Amniotic epithelial cell (primary cell): ENCODE results near the gene CFAP97.
"Not testable (repeated sequence)": the region's sequence is repeated elsewhere in the genome, so short reads cannot be mapped to it uniquely, and the experiment has no call there.

ENCODE experiments used
- DNase-seq: peaks from one replicate; pipeline ENCODE4 v3.0.0-alpha.2; 2010; ENCODE audit warnings: low read depth

The CFAP97 gene

GRCh38 chr4:185222598-185222997, 18.8 kb upstream of the CFAP97 start:
- DNase-seq: peak; percentile 47

GRCh38 chr4:185221912-185222311, 18.1 kb upstream of the CFAP97 start:
- no peak for DNase-seq

- DNase-seq: no peak
Observed at GRCh38 chr4:185221491-185221890, 17.7 kb upstream of the CFAP97 start.

GRCh38 chr4:185219551-185220344, 15.9 kb upstream of the CFAP97 start:
- DNase-seq: peak; percentile 67

DNA sequence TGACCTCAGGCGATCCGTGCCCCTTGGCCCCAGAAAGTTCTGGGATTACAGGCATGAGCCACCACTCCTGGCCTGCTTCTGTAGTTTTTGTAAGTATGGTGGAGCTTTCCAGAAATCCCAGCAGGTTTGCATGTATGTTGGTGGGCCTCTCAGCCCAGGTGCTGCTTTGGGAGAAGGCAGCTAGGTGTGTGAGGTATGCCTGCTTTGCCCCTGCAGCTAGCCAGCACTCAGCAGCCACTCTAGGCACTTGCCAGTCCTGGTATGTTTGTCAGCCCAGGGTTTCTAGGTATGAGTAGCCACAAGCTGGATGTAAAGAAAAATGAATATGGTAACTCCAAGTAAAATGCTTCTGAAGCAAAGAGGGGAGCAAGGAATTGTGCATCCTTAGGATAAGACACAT, 14.5 kb upstream of the CFAP97 start:
- DNase-seq: no peak

- DNase-seq: no peak
Observed at GRCh38 chr4:185217408-185217975, 13.7 kb upstream of the CFAP97 start.

- DNase-seq: no peak
Observed at GRCh38 chr4:185215261-185215660, 11.5 kb upstream of the CFAP97 start.

GRCh38 chr4:185213877-185214276, 10.1 kb upstream of the CFAP97 start:
- DNase-seq: no peak

DNA sequence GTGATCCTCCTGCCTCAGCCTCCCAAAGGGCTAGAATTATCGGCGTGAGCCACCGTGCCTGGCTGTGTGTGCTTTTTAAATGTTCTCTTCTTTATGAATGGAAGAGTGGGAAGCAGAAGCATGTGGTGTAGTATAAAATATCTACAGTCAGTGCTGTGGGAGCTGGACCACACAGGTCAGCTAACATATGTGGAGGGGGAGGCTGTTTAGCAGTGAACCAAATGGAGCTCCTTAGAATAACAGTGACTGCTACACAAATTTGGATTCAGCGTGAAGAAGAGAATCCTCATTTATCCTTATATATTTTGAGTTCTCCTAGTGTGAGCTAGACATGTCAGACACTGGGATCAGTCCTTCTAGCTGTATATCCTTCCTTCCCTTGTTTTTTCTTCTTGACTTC, 8.8 kb upstream of the CFAP97 start:
- no peak for DNase-seq

- DNase-seq: no peak
Observed at GRCh38 chr4:185211641-185212040, 7.8 kb upstream of the CFAP97 start.

- no peak for DNase-seq
Observed at GRCh38 chr4:185211035-185211434, 7.2 kb upstream of the CFAP97 start.

DNA sequence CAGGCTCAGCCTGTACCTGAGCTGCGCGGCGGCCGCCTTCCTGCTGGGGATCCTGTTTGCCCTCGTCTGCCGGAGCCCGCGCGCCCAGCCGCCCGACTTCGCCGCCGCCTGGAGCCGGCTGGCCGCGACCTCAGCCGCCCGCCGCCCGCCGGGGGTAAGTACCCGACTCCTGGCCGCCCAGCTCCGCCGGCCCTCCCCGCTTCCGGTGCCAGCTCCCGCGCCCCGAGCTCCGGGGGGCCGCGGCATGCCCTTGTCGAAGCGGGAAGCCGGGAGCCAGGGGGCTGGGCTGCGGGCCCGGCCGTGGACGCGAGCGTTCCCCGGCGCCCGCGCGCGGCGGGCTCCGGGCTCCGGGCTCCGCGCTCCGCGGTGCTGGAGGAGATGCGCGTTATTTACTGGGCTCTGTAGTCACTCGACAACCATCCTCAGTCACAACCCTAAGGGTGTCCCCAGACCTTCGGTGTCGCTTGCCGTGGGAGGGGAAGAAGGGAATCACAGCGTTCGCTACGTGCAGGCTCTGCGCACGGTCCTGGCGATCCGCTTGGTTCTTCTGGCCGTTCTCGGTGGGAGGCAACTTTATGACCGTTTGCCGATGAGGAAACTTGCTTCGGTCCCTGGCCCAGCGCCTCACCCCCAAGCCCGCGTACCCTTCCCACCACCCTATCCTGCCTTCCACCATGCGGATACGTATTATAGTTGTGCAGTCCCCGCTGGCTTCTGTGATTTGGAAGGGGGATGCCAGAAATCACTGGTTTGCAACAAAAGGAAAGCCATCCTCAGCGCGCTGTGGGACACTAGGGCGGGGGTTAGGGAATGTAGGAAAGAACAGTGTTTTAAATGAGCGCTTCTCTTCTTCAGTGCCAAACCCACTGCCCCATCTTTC, 6.5 kb upstream of the CFAP97 start:
- DNase-seq: peak; percentile 51

DNA sequence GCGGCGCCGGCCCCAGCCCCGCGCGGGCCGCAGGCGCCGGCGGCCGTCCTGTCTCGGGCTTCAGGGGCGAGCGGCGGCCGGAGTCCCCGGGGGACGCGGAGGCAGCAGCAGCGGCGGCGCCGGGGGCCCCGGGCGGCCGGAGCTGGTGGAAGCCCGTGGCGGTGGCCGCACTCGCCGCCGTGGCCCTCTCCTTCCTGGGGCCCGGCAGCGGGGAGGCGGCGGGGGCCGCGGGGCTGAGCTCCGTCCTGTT, 6.0 kb upstream of the CFAP97 start:
- DNase-seq: not testable (repeated sequence)

DNA sequence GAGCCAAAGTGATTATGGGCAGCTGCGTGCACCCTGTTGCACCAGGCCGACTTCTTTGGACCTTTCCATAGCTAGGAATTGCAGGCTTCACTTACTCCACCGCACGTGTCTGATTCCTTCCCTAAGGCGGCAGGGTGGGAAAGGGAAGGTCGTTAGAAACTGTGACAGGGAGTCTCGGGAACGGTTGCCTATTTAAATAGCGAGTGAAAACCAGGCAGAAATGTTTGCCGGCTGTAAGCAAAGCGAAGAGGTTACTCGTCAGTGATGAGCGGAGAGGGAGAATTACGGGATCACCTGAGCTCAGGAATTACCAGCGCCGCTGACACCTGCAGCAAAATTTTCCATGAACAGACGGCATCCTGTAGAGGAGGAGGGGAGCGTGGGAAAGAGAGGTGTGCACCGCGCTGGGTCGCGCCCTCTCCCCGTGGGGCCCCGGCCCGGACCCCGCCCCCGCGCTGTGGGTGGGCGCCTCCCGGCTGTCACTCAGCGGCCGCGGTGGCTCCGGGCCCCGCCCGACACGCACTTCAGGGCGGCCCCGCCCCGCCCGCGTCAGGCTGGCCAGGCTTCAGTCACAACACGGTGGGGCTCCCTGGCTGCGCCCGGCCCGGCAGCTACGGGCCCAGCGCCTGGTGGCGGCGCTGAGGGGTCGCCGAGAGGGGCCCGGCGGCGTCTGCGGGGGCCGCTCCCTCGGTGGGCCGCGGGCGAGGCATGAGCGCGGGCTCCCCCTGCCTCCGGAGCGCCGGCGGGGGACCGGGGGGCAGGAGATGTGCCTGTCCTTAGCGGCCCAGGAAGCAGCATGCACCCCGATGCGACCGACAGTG, 5.4 kb upstream of the CFAP97 start, which contains the start of gene SNX25:
Gene SNX25, plus strand, starts transcription at position 568 of the 821 bp plus-strand sequence. Its CDS starts 229 bp downstream, at position 797.
- DNase-seq: peak; percentile 61

DNA sequence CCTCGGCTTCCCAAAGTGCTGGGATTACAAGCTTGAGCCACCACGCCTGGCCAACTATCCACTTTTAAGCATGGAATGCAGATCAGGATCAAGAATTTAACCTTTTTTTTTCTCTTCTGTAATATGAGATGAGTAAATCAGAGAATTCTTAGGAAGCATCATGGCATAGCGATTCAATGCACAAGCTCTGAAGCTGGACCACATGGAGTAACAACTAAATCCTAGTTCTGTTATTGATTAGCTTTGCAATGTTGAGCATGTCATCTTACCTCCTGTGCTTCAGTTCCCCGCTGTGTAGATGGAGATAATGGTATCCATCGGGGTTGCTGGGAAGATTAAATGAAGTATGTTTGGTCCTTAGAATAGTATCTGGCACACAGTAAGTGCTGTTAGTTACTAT, 3.7 kb upstream of the CFAP97 start:
- no peak for DNase-seq

GRCh38 chr4:185205697-185206342, 2.0 kb upstream of the CFAP97 start:
- no peak for DNase-seq

DNA sequence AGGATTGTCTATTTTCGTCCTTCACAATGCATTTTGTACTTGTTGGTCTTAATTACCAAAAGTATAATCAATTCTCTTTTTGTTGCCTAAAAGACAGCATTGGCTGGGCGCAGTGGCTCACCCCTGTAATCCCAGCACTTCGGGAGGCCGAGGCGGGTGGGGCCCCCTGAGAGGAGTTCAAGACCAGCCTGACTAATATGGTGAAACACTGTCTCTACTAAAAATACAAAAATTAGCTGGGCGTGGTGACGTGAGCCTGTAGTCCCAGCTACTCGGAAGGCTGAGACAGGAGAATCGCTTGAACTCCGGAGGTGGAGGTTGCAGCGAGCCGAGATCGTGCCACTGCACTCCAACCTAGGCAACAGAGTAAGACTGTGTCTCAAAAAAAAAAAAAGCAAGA, 1.3 kb upstream of the CFAP97 start:
- DNase-seq: not testable (repeated sequence)

- no peak for DNase-seq
Observed at GRCh38 chr4:185204238-185204910, 574 bp upstream of the CFAP97 start.

DNA sequence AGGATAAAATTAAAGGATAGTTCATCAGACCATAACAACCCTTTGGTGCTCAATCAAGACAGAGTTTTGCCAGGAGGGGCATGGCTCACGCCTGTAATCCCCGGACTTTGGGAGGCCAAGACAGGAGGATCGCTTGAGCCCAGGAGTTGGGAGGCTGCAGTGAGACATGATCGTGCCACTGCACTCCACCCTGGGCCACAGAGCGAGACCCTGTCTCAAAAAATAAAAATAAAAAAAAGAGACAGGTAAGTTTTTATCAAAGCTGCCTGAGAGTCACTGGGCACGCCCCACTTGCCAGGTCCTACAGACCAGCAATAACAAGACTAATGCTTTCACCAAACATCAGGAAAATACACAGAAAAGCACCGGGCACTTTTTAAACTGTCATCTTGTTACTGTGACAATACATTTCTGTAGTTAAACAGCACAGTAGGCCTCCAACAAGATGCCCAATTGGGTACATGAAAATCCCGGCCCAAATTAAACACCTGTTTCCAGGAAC, 765 bp downstream of the CFAP97 start:
- no peak for DNase-seq
